ENCODE results near the gene TECPR2.

- no peak for TF ChIP-seq EZH2 (IDR thresholded peaks at IDR 0.05; ENCODE audit: low read depth)
- no peak for TF ChIP-seq CTCF (conservative IDR thresholded peaks at IDR 0.05)
Measured at GRCh38 chr14:102479107-102479506, 116.4 kb downstream of the TECPR2 start.

All from PC-9 (cell line).